ENCODE results near the gene DOCK2.

DOCK2 gene

DNA sequence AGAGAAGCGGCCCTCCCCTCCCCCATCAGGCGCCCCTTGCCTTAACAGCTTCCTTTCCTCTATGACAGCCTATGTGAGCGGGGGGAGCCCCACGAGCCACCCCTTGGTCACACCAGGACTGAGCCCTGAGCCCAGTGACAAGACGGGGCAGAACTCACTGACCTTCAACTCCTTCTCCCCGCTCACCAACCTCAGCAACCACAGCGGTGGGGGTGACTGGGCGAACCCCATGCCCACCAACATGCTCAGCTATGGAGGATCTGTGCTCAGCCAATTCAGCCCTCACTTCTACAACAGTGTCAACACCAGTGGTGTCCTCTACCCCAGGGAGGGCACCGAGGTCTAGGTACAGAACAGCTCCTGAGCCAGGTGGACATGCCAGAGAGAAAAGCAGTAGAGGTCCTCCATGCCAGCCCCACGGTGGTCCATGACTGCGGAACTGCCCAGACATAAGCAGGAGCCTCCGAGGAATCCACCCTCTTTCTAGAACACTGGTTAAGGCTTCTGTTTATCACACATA lies 471.3 kb downstream of the DOCK2 start:
- Histone ChIP-seq H3K4me1 (ENCODE audit: control insufficient read depth, insufficient read depth, low read length) (no peaks in the 10 kb centered on the region), H3K27ac (ENCODE audit: low read depth, low read length) (no peak overlapping the region), H3K27me3 (ENCODE audit: control insufficient read depth, insufficient read depth, low read length) (no peaks in the 10 kb centered on the region), H3K9ac (ENCODE audit: low read length) (no peak overlapping the region), H3K4me3 (ENCODE audit: low read length) (no peak overlapping the region), H3K36me3 (ENCODE audit: control insufficient read depth, insufficient read depth, low read length) (no peaks in the 10 kb centered on the region)

DNA sequence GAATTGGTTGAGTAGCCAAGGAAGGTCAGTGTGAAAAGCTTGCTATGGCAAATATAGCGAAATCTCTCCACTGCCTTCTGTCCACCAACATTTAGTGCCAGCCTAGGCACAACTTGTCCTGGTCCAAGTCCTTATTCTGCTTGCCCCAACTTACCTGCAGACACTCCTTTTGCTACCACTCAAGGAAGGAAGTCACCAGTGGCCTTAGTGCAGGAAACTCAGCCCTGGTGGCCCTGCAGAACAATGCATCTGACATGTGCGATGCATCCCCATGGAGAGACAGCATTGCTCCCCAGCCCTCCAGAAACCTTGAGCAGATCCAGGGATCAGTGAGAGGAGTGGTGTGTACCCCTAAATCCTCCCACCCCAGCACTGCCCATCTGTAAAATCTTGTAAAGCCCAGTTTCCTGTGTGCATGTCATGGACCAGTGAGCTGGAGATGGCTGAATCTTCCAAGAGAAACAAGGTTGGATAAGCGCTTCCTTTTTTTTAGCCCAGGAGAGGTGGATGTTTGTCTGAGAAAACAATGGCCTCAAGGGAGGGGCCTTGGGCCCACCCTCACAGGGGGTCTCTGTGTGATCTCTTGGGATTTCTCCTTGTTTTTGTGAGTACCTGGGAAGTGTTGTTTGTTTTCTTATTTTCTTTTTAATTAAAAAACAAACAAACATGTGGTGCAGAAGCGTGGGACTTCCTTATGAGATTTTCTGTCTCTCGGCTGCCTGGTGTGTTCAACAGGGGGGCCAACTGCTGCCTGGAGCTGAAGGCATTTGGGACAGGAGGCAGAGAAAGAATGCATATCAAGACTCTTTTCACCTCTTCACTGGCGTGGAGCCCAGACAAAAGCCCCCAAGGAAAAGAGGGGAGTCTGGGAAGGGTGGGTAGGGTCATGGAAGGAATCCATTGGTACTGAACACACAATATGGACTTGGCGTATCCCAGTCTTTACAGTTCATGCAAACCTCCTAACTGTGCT lies 472.3 kb downstream of the DOCK2 start:
- Histone ChIP-seq H3K4me3 (ENCODE audit: low read length) (no peak overlapping the region), H3K36me3 (ENCODE audit: control insufficient read depth, insufficient read depth, low read length) (no peaks in the 10 kb centered on the region), H3K9ac (ENCODE audit: low read length) (no peak overlapping the region), H3K27me3 (ENCODE audit: control insufficient read depth, insufficient read depth, low read length) (no peaks in the 10 kb centered on the region), H3K4me1 (ENCODE audit: control insufficient read depth, insufficient read depth, low read length) (no peaks in the 10 kb centered on the region), H3K27ac (ENCODE audit: low read depth, low read length) (no peak overlapping the region)

DNA sequence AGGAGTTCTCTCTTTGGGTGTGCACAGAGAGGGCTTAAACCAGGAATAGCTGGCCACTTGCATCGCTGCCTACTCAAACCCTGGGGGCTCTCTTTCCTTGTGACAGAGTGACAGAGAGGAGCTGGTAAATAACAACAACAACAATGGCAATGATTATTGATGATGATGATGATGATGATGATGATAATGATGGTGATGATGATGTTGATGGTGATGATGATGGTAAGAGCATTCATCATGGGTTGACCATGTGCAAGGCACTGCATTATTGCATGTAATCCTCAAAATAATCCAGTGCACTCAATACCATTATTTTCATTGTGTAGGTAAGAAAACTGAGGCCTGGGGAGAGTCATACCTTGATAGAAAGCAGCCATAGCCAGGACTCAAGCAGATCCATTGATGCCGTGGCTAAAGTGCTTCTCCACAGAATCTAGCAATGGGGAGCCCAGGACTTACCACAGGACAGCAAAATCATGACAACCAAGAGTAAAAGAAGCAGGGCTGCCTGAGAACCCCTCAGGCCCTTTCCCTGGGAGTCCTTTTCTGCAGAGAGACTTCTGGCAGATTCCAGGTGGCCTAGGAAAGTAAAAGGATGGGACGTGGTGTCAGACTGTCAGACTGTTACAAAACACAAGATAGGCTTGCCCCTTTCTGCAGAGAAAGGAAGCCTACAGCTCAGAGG lies 473.5 kb downstream of the DOCK2 start:
- H3K27me3 ChIP-seq (ENCODE audit: control insufficient read depth, insufficient read depth, low read length) = no peaks in the 10 kb centered on the region
- no peaks in the 10 kb centered on the region for H3K4me1 ChIP-seq (ENCODE audit: control insufficient read depth, insufficient read depth, low read length)
- no peak overlapping the region for H3K9ac ChIP-seq (ENCODE audit: low read length)
- H3K27ac ChIP-seq (ENCODE audit: low read depth, low read length) = no peak overlapping the region
- H3K4me3 ChIP-seq (ENCODE audit: low read length) = no peak overlapping the region
- no peaks in the 10 kb centered on the region for H3K36me3 ChIP-seq (ENCODE audit: control insufficient read depth, insufficient read depth, low read length)

DNA sequence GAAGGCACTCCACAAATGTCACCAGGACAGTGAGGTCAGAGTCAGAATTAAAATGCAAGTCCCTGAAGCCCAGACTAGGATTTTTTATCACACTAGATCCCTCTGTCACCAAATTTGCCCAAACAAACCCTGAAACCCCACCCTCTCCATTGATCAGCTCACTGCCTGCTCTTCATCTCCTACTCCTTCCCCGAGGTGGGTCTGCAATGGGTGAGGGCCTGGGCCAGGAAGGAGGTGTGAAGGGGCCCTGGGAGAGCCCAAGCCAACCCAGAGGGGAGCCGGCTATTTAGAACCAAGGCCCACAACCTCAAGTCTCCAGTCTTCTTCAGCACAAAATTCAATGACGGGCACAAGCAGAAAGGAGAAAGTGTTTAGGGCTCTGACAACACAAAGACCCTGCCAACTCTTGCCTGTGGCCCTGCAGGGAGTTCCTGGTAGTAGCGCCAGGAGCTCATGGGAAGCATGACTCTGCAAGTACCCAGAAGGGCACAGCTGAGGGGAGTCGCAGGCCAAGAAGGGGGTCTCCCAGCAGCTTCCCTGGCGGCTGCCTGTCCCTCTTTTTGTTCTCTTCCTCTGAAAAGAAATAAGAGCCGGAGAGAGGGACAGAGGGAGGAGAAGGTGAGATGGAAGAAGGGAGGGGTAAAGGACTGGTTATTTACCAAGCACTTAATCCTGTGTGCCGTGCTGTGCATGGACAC lies 474.2 kb downstream of the DOCK2 start:
- Histone ChIP-seq H3K4me3 (ENCODE audit: low read length) (no peak overlapping the region), H3K27ac (ENCODE audit: low read depth, low read length) (no peak overlapping the region), H3K4me1 (ENCODE audit: control insufficient read depth, insufficient read depth, low read length) (no peaks in the 10 kb centered on the region), H3K36me3 (ENCODE audit: control insufficient read depth, insufficient read depth, low read length) (no peaks in the 10 kb centered on the region), H3K27me3 (ENCODE audit: control insufficient read depth, insufficient read depth, low read length) (no peaks in the 10 kb centered on the region), H3K9ac (ENCODE audit: low read length) (no peak overlapping the region)

DNA sequence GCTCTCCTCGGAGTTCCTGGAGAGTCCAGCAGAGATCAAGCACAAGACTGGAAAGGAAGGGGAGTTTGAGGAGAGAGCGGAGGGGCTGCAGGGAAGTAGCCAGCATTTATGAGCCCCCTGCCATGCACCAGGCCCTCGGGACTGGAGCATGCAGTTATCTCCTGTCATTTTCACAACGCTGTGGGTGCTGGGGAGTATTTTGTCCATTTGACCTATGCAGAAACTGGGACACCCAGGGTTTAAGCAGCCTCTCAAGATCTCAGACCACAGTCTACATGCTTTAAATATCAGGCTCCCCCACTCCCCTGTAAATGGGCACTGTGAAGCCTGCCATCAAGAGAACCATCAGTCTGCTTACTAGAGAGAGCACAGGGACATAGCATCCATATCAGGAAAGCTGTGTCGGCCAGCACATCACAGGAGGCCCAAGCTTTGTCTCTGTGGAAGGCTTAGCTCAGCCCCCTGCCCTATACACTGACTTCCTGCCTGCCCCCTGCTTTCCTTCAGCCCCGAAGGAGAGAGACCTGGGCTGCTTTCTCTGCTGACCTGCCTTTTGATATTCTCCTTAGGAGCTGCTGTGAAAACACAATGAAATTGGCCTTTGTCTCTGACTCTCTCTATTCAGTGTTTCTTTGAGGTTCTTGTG lies 475.9 kb downstream of the DOCK2 start:
- Histone ChIP-seq H3K27me3 (ENCODE audit: control insufficient read depth, insufficient read depth, low read length) (no peaks in the 10 kb centered on the region), H3K4me3 (ENCODE audit: low read length) (no peak overlapping the region), H3K36me3 (ENCODE audit: control insufficient read depth, insufficient read depth, low read length) (no peaks in the 10 kb centered on the region), H3K4me1 (ENCODE audit: control insufficient read depth, insufficient read depth, low read length) (no peaks in the 10 kb centered on the region), H3K27ac (ENCODE audit: low read depth, low read length) (no peak overlapping the region), H3K9ac (ENCODE audit: low read length) (no peak overlapping the region)

DNA sequence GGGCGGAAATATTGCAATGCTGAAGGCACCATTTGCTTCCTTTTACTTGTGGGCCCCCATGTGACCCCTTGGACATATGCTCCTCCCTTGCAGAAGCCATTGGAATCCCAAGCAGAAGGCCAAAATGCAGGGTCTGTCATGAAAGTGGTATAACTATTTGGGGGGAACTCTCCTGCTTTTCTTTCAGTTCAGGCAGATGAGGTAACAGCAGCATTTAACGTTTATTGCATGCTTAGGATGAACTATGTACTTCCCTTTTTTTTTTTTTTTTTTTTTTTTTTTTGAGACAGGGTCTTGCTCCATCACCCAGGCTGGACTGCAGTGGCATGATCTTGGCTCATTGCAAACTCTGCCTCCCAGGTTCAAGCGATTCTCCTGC lies 476.4 kb downstream of the DOCK2 start:
- Histone ChIP-seq H3K27me3 (ENCODE audit: control insufficient read depth, insufficient read depth, low read length) (no peaks in the 10 kb centered on the region), H3K36me3 (ENCODE audit: control insufficient read depth, insufficient read depth, low read length) (no peaks in the 10 kb centered on the region), H3K4me1 (ENCODE audit: control insufficient read depth, insufficient read depth, low read length) (no peaks in the 10 kb centered on the region), H3K4me3 (ENCODE audit: low read length) (no peak overlapping the region), H3K9ac (ENCODE audit: low read length) (no peak overlapping the region), H3K27ac (ENCODE audit: low read depth, low read length) (no peak overlapping the region)

- H3K27me3 ChIP-seq (ENCODE audit: control insufficient read depth, insufficient read depth, low read length) = no peaks in the 10 kb centered on the region
- H3K36me3 ChIP-seq (ENCODE audit: control insufficient read depth, insufficient read depth, low read length) = no peaks in the 10 kb centered on the region
- no peaks in the 10 kb centered on the region for H3K4me1 ChIP-seq (ENCODE audit: control insufficient read depth, insufficient read depth, low read length)
- H3K4me3 ChIP-seq (ENCODE audit: low read length) = no peak overlapping the region
- no peak overlapping the region for H3K9ac ChIP-seq (ENCODE audit: low read length)
- no peak overlapping the region for H3K27ac ChIP-seq (ENCODE audit: low read depth, low read length)
Observed at GRCh38 chr5:170114271-170114670, 477.2 kb downstream of the DOCK2 start.

- Histone ChIP-seq H3K36me3 (ENCODE audit: control insufficient read depth, insufficient read depth, low read length) (no peaks in the 10 kb centered on the region), H3K27ac (ENCODE audit: low read depth, low read length) (no peak overlapping the region), H3K27me3 (ENCODE audit: control insufficient read depth, insufficient read depth, low read length) (no peaks in the 10 kb centered on the region), H3K9ac (ENCODE audit: low read length) (no peak overlapping the region), H3K4me3 (ENCODE audit: low read length) (no peak overlapping the region), H3K4me1 (ENCODE audit: control insufficient read depth, insufficient read depth, low read length) (no peaks in the 10 kb centered on the region)
Observed at GRCh38 chr5:170115925-170116324, 478.9 kb downstream of the DOCK2 start.

DNA sequence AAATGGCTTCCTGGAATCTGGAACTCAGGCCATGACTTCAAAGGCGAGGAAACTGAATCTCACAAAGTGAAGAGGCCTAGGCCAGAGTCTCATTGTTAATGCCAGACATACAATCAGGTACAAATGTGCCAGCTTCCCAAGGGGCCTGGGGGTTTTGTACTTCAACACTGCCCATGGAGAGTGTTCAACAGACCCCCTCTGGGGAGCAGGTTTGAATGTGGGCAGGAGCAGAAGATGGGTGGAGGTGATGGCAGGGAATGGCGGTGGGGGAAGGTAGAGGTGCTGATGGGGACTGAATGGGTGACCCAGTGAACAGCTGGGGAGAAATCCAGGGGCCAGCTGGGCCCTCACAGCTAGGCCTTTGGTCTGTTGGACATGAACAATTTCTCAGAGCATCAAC lies 480.7 kb downstream of the DOCK2 start:
- Histone ChIP-seq H3K9ac (ENCODE audit: low read length) (no peak overlapping the region), H3K36me3 (ENCODE audit: control insufficient read depth, insufficient read depth, low read length) (no peaks in the 10 kb centered on the region), H3K4me1 (ENCODE audit: control insufficient read depth, insufficient read depth, low read length) (no peaks in the 10 kb centered on the region), H3K4me3 (ENCODE audit: low read length) (no peak overlapping the region), H3K27me3 (ENCODE audit: control insufficient read depth, insufficient read depth, low read length) (no peaks in the 10 kb centered on the region), H3K27ac (ENCODE audit: low read depth, low read length) (no peak overlapping the region)

- no peaks in the 10 kb centered on the region for H3K36me3 ChIP-seq (ENCODE audit: control insufficient read depth, insufficient read depth, low read length)
- no peak overlapping the region for H3K9ac ChIP-seq (ENCODE audit: low read length)
- no peaks in the 10 kb centered on the region for H3K4me1 ChIP-seq (ENCODE audit: control insufficient read depth, insufficient read depth, low read length)
- H3K4me3 ChIP-seq (ENCODE audit: low read length) = no peak overlapping the region
- H3K27me3 ChIP-seq (ENCODE audit: control insufficient read depth, insufficient read depth, low read length) = no peaks in the 10 kb centered on the region
- H3K27ac ChIP-seq (ENCODE audit: low read depth, low read length) = no peak overlapping the region
Observed at GRCh38 chr5:170120576-170120975, 483.5 kb downstream of the DOCK2 start.

GRCh38 chr5:170121321-170121720 lies 484.2 kb downstream of the DOCK2 start:
- Histone ChIP-seq H3K9ac (ENCODE audit: low read length) (no peak overlapping the region), H3K27me3 (ENCODE audit: control insufficient read depth, insufficient read depth, low read length) (no peaks in the 10 kb centered on the region), H3K27ac (ENCODE audit: low read depth, low read length) (no peak overlapping the region), H3K36me3 (ENCODE audit: control insufficient read depth, insufficient read depth, low read length) (no peaks in the 10 kb centered on the region), H3K4me1 (ENCODE audit: control insufficient read depth, insufficient read depth, low read length) (no peaks in the 10 kb centered on the region), H3K4me3 (ENCODE audit: low read length) (no peak overlapping the region)

GRCh38 chr5:170126061-170126460 lies 489.0 kb downstream of the DOCK2 start:
- Histone ChIP-seq H3K9ac (ENCODE audit: low read length) (no peak overlapping the region), H3K27ac (ENCODE audit: low read depth, low read length) (no peak overlapping the region), H3K4me1 (ENCODE audit: control insufficient read depth, insufficient read depth, low read length) (no peaks in the 10 kb centered on the region), H3K36me3 (ENCODE audit: control insufficient read depth, insufficient read depth, low read length) (no peaks in the 10 kb centered on the region), H3K27me3 (ENCODE audit: control insufficient read depth, insufficient read depth, low read length) (no peaks in the 10 kb centered on the region), H3K4me3 (ENCODE audit: low read length) (no peak overlapping the region)

Data from rectal smooth muscle tissue (tissue), 1 donor.